HG03097 (cell line): ENCODE results near the gene CELF2.

Source experiments
- ATAC-seq: cut with Tn5 transposase; IDR thresholded peaks from one replicate; pipeline ENCODE4 v1.9.1; 2021; ENCODE audit not compliant: unreplicated experiment, low FRiP score

The CELF2 gene

GRCh38 chr10:11003679-11004078, 14.0 kb upstream of the CELF2 start:
- no peak for ATAC-seq

DNA sequence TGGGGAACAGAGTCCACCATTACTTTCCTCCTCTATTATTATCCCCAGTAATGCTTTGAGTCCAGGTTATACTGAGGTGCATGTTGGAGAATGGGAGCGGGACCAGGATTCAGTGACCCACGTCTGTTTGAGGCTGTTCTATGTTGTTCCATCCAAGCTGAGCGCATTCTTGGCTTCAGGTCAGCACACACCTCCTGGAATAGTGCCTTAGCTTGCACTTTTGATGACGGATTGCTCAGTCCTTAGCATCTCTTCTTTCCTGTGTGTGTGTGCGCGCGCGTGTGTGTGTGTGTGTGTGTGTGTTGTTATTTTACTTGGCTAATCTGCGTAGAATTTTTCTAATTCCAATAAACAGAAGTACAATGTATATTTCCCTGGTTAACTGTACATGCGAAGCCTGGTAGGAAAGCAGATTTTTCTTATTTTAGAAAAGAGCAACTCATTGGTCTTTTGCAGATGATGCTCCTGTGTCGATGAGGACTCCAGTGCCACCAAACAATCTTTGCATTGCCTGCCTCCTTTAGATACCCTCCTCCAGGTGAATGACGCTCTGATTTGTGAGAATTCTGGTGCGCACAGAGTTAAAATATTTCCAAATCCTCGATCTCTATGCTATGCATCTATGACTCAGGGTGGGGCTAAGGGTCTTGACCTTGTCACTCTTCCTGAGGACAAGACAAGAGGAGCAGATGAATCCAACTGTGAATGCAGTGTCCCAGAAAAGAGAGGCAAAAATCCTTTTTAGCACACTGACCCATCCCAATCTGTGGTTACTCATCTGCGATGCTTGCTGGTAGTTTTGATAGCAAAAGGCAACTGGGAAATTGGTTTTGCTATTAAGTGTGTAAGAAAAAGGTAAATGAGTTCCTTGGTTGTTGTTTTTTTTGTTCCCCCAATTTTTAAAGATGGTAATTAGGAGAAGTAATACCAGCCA, 13.3 kb upstream of the CELF2 start:
- no peak for ATAC-seq

GRCh38 chr10:11005725-11006427, 11.8 kb upstream of the CELF2 start:
- ATAC-seq: no peak

GRCh38 chr10:11006428-11006825, 11.2 kb upstream of the CELF2 start:
- ATAC-seq: no peak

GRCh38 chr10:11007476-11008020, 10.1 kb upstream of the CELF2 start:
- ATAC-seq: no peak

GRCh38 chr10:11009471-11010308, 8.0 kb upstream of the CELF2 start:
- ATAC-seq: no peak

DNA sequence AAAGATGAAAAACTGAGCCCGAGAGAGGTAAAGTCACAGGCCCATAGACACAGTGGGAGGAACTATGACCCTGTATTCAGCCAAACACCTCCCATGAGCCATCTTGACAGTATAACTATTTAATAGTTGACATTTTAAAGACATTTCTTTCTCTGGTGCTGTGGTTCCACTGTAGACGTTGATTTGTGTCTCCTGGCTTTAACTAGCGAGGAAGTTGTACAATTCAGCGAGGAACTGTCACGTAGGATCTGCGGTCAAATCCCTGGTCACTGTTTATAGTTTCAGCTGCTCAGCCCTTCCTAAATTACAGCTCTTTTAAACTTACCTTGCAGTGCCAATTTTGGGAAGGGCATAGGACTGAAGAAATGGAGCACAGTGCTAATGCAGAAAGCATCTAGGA, 7.1 kb upstream of the CELF2 start:
- no peak for ATAC-seq

DNA sequence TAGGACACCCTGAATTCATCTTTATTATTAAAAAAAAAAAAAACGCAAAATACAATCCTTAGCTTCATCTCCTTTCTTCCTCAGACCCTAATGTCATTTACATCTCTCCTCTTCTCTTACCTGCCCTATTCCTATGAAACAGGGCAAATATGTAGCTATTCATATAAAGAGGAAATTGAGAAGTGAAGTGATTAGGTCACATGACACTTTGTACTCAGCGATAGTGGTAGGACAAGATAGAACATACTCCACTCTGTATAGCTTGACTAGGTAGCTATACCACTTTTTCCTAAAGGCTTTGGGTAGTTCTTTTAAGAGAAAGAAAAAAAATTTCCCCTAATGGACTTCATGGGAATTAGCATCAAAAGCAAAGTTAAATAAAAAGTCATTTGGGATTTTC, 6.2 kb upstream of the CELF2 start:
- no peak for ATAC-seq

- ATAC-seq: no peak
Measured at GRCh38 chr10:11011984-11012383, 5.7 kb upstream of the CELF2 start.

DNA sequence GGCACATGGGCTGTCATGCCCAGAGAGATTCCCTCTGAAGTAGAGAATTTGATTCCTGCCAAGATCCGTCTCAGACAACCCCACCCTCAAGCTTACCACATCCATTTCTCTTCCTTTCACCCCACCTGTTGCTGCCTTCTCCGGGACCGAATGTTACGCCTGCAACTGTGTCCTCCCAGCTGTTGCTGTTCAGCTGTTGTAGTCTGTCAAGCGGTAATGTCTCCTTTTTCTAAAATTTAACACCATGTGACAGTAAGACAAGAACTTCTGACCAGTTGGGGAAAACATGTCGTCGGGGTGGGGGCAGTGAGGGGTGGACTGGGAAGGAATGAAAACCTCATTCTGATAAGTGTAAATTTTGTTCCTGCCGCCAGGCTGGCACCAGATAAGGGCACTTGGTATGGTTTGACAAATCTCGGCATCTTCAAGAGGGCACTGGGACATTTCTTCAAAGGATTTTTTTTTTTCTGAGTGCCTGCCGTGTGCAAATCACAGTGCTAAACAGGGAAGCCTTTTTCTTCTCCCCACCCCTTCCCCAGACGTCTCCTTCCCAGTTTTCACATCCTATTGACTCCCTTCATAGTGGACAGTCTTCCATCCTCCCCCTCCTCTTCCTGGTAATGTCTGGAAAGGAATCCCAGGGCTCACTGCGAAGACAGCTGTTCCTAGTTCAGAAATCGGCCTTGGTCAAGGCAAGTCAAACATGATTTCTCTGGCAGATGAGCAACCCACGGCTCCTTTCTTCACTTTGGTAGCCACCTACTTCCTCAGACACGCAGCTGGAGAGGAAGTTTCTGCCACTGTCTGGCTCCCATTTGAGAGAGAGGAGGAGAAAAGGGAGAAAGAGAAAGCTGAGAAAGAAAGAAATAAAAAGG, 5.0 kb upstream of the CELF2 start:
- no peak for ATAC-seq

- no peak for ATAC-seq
Measured at GRCh38 chr10:11013836-11014235, 3.8 kb upstream of the CELF2 start.

DNA sequence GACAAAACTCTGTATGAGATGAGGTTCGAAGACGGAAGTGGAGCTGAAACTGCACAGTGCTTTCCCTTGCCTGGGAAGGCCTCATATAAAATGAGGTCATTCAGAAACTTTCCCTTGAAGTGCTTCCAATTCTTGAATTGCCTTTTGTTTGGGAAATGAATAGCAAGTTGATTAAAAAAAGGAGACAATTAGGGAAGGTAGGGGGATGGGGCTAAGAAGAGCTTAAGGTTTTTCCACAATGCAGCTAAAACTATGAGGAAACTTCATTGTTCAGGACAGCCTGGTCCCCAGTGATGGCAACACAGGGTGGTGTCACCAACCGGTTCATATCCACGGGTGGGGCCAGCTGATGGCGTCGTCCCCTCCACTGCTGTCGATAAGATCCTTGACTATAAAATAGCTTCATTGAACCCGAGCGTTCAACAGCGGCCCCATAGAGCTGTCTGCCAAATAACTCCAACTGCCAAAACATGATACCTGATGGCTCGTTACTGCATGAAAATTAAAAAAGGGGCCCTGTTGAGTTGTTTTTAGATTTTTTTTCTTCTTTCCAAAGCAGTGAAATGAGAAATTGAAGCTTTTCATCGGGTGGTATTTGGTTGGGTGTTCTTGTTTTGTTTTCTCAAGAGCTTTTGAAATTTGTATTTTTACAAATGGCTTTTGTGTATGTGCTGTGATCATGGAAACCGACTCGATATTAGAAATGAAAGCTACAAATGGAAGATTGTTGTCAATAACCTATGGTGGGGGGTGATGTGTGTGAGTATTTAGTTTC, 2.8 kb upstream of the CELF2 start:
- ATAC-seq: no peak

- no peak for ATAC-seq
Measured at GRCh38 chr10:11015446-11015934, 2.2 kb upstream of the CELF2 start.

- ATAC-seq: peak; percentile 32
Measured at GRCh38 chr10:11017000-11017569, 587 bp upstream of the CELF2 start.

- ATAC-seq: no peak
Measured at GRCh38 chr10:11018432-11018841, 765 bp downstream of the CELF2 start.

- no peak for ATAC-seq
Measured at GRCh38 chr10:11018855-11019631, 1.4 kb downstream of the CELF2 start.

- no peak for ATAC-seq
Measured at GRCh38 chr10:11019724-11020547, 2.3 kb downstream of the CELF2 start.
